T-helper 1 cell (primary cell): Measurements from ENCODE around the gene ARHGAP18.

Experiments
- DNase-seq, 5 donors: peaks; one replicate each; pipeline ENCODE4 v3.0.0-alpha.2; 2012 to 2020

ARHGAP18 gene

DNA sequence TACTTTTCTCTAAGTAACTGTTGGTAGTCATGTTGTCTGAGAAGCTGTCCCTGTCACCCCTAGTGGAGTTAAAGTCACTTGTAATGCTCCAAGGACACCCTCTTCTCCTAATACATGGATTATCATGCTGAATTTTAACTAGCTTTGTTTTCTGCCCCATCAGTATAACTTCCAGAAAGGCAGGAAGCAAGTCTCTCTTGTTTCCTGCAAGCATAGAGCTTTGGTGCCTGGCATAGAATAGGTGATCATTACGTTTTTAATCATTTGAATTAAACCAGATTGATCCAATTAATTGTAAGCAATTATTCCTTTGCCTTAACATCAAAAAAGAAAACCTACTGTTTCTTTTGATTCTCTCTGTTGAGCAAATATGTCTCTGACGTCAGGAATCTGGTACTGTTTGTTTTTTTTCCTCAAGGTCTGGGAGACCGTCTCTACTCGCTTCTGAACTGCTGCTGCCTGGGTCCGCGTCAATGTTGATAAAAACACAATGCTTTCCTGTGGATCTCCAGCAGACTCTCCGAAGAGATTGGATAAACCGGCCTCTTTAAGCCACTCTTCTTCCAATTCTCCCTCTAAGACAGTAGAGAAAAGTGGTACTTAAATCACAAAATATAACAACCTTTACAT is 71.8 kb downstream of the ARHGAP18 start:
- DNase-seq: no peak

DNA sequence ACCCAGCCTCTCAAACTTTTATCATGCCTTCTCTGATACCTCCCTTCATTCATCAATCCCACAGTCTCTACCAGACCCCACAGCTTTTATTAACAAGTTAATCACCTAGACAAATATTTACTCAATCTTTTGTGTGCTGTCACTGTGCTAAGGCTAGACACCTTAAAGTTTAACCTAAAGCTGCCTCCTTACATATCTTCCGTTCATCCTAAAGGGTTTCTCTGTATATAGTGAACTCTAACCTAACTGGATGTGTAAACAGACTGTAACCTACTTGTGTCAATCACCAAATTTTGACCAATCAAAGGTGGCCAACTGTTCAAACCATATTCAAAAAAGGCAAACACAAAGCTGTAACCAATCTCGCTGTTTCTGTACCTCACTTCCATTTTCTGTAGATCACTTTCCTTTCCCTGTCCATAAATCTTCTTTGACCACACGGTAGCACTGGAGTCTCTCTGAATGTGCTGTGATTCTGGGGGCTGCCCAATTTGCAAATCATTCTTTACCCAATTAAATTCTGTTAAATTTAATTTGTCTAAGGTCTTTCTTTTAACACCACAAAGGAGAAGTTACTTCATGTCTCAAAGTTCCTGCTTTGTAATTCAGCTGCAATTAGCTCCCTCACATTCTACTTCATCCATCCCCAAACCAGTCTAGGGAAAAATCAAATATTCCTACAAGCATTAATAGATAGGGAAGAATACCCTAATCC is 72.5 kb downstream of the ARHGAP18 start:
- no peak for DNase-seq

GRCh38 chr6:129635396-129636130 is 74.4 kb downstream of the ARHGAP18 start:
- no peak for DNase-seq

DNA sequence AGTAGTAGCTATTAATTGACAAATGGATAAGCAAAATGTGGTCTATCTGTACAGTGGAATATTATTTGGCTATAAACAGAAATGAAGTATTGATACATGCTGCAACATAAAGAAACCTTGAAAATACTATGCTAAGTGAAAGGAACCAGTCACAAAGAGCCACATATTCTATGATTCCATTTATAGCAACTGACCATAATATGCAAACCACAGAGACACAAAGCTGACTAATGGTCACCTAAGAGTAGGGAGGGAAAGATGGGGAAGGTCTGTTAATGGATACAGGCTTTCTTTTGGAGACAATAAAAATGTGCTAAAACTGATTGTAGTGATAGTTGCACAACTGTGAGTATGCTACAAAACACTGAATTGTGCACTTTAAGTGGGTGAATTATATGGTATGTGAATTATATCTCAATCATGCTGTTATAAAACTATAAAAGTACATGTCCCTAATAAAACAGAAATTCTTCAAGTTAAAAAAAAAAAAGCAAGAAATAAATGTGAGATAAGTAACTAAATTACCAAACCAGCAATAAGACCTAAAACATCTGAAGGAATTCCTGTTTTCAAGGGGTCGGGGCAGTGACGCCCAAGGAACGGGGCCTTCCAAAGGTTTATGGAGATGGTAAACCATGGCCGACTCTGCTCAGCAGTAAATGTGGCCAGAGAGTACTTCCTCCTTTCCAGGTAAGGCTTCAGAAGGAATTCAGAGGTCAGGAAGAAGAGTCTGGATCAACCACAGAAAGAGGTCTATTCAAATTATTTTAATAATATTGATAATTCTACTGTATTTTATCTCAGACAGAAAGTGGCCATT is 75.4 kb downstream of the ARHGAP18 start:
- DNase-seq: no peak

DNA sequence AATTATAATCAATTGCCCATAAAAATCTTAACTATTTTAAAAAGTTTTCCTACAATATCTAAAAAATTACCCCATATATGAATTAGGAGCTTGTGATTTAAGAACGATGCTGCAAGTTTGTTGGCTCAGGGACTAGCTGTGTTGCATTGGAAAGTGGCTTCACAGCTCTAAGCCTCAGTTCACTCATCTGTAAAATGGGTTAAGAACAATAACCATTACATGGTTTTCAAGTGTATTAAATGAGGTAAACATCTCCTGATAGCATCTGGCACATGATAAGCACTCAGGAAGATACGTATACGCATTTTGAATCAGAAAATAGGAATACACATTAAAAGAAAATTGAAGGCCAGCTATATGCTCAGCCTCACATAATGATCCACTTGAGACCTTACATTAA is 76.4 kb downstream of the ARHGAP18 start:
- DNase-seq: no peak

GRCh38 chr6:129632172-129632613 is 77.8 kb downstream of the ARHGAP18 start:
- DNase-seq: no peak

DNA sequence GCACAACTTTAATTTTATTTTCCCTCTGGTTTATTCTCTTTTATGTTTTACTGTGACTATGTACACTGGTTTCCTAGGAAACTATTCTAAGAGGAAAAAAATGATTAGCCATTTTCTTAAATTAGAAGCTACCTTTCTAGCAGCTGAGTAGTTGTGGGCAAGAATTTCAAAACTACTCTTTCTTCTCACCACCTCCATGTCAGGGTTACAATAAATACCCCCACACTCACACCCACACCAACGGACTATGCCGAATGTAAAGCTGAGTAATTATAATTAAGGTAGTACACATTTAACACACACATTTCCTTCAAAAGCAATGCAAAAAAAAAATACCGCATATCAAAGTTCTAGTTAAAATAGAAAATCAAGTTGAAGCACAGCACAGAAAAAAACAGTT is 78.9 kb downstream of the ARHGAP18 start:
- DNase-seq: no peak

GRCh38 chr6:129630596-129630995 is 79.4 kb downstream of the ARHGAP18 start:
- no peak for DNase-seq

DNA sequence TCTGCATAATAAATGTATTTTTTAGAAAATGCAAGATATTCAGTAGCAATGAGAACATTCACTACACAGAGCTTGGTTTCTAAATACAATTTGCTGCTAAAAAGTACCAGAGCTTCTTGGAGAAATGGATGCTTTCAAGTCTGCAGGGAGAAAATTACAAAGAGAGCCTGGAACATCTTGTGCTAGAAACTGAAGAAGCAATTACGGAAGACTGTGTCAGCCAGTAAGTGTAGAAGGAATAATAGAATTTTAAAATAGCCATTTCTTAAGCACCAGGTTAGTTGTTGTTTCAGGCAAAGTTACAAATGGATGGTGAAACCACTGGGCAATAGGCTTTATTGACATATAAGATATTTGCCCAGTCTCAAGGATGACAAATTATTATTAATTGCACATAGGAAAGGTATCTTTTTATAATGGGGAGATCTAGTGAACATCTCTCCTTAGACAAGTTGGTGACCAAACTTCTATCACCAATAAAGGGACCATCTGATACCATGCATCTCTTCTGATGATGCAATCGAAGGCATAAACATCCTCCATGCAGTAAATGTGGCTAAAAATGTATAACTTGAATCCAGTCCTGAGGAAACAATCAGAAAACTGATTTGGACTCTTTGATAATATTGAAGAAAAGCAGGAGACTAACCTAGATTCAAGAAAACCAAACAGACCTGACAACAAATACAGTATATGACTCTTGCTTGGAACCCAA is 81.7 kb downstream of the ARHGAP18 start:
- no peak for DNase-seq

- no peak for DNase-seq
Observed at GRCh38 chr6:129624488-129624887, 85.5 kb downstream of the ARHGAP18 start.

GRCh38 chr6:129623008-129623732 is 86.8 kb downstream of the ARHGAP18 start:
- DNase-seq: no peak

DNA sequence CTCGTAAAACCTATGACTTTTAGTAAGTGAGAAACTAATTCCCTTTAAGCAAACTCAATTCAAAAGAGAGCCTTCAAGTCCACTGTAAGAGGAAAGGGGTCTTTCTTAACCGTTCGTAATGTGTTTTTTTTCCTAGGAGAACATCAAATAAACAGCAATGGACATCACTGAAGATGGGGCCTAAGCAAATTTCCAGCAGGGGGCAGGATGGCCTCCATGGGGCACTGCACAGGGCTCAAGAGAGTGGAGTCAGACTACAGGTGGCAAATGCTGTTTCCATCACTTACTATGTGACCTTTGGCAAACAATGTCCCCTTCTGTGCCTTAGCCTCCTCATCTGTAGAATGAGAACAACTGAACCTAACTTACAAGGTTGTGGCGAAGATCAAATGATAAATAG is 88.7 kb downstream of the ARHGAP18 start:
- peak; percentile 3 to 36 (median 11) for DNase-seq

- DNase-seq: no peak
Observed at GRCh38 chr6:129620234-129620610, 89.8 kb downstream of the ARHGAP18 start.

- no peak for DNase-seq
Observed at GRCh38 chr6:129619579-129620233, 90.3 kb downstream of the ARHGAP18 start.

DNA sequence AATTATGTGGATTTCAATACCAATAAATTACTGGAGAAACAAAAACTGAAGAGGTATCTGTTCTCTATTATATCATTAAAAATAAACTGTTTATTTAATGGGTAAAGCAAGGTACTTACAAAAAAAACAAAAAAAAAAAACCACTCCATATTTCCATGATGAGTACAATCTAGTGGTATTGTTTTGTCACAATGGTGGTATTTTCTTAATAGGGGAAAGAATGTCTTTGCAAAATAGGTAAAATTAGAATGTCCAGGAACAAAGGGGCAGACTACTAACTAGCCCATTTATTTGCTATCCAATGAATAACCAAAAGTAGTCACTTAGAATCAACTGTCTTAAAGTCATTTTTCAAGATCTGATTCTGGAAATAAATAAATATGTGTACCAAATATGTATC is 92.0 kb downstream of the ARHGAP18 start:
- no peak for DNase-seq

DNA sequence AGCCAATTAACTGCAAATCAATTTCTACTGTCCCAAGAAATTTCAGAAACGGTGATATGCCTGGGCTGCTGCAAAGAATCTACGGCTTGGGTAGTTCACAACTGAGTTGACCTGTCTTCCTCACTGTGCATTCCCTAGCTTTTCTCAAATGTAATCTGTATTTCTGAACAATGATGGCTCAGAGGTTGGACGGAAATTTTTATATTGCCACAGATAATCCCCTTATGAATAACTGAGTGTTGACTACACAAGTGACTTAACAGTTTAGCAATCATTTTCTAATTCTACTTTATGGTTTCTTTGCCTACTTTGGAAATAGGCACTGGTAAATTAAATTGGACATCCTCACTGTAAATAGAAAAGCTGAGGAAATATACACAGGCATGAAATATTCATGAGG is 94.5 kb downstream of the ARHGAP18 start:
- no peak for DNase-seq

GRCh38 chr6:129615020-129615419 is 95.0 kb downstream of the ARHGAP18 start:
- DNase-seq: no peak

DNA sequence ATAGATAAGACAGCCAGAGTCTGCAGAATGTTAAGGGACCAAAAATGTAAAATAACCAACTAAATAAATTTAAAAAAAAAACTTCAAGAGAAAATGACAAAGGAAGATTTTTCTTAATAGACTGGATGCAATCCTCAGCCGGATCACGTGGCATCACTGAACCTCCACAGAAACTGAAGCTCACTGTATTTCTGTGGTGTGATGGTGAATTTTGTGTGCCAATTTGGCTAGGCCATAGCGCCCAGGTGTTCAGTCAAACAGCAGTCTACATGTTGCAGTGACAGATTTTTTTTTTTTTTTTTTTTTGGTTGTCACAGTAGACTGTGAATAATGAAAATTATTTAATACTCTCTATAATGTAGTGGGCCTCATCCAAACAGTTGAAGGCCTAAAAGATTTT is 95.5 kb downstream of the ARHGAP18 start:
- no peak for DNase-seq

DNA sequence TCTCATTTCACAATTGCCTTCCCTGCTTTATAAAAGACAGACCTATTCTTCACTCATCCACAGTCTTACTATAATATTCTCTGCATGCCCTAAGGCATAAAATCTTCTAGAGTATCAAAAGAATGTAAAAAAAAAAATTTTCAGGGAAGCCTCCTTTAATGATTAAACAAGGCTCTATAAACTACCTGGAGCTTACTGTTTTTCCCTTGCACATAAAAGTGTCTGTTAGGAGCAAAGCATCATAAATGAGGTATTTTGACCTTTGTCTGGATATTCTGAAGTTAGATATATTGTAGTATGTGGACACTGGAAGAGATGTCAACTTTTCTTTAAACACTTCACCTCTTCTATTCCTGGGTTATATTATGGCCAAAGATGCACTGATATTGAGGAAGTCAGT is 97.5 kb downstream of the ARHGAP18 start:
- DNase-seq: no peak

GRCh38 chr6:129609635-129610034 is 100.3 kb downstream of the ARHGAP18 start:
- no peak for DNase-seq

DNA sequence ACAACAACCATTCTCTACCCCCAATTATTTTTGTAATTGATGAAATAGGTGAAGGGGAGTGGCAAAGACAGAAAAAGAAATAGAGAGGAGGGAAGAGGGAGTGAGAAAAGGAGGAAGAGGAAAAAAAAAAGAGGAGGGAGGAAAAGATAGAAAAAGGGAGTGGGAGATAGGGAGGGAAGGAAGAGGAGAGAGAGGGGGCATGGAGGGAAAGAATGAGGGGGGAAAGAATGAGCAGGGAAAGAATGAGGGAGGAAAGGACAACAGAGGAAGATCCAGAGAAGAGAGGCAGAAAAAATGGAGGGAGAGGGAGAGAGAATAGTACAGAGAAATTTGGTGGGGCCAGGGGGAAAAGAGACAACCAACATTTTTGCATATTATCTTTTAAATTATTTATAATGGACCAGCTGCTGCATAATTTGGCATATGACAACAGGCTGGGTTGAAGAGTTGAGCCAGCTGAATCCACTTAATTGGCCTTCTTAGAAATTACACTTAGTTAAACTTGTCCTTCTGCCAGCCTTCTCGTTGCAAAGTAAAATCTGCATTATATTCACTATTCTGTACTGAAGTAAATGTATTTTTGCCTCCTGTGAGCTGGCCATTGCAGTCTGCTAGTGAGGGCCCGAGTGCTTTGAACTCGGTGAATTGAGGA is 101.0 kb downstream of the ARHGAP18 start:
- DNase-seq: no peak
